Measurements from ENCODE around the gene KDSR. TPM values are rescaled to one million over a fixed set of nuclear protein-coding genes. Genes with fewer than 3 reads are reported as not detected.

The KDSR gene
- total and polyA plus RNA-seq, 2 of the 13 experiments (the other 11 are each of a cell fraction or from before 2014, with no cell fraction given), result 10.4 to 20.9 TPM

DNA sequence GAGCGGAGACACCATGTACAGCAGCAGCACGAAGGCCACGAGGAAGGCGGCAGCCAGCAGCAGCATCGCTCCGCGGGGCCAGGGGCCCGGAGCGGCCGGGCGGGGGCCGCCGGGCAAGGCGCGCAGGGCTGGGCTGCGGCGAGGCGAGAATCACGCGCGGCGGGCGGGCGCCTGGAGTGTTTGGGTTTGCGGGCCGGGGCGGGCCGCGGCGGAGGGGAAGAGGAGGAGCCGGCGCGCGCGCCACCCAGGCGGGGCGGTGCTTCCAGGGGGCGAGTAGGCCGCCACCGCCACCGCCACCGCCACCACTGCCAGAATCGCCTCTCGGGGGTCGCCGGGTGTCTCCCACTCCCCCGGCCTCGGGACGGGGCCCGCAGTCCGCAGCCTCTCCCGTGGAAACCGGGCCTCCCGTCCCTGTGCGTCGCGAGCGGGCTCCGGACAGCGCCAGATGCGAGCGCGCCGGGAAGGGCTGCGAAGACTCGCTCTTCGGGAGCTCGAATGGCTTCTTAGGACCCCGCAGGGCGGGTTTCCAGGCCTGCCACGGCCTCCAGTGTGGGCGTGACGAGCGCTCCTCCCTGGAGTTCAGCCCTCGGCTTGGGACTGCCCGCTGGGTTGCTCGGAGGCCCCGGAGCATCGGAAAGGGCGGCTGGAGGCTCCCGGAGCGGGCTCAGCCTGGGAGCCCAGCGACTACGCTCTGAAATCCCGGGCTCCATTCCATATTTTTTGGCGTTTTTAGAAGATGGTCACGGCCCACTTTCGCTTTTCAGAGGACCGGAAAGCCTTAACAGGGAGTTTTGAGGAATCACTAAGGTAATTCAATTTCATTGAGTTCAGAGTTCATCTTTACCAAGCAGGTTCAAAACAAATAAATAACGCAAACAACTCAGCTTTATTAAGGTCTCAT, at the start of gene KDSR (continued):
- TF ChIP-seq RFX3 (CRISPR knock-in tag; IDR thresholded peaks at IDR 0.05) (no peak), ARNT (IDR thresholded peaks at IDR 0.05) (no peak), CCAR2 (optimal IDR thresholded peaks at IDR 0.05; ENCODE audit: low read depth, low read length) (peak; percentile 95), IKZF5 (CRISPR knock-in tag; IDR thresholded peaks at IDR 0.05) (peak; percentile 81; the same call in 1 of the 2 replicates), ZNF343 (CRISPR knock-in tag; IDR thresholded peaks at IDR 0.05) (no peak), ZNF577 (CRISPR knock-in tag; IDR thresholded peaks at IDR 0.05; ENCODE audit: borderline replicate concordance, low read depth) (no peak), RFX5 (IDR thresholded peaks at IDR 0.05; ENCODE audit: low read depth, low read length) (no peak; the same call in 1 of the 2 replicates), DR1 (CRISPR knock-in tag; IDR thresholded peaks at IDR 0.05) (peak; percentile 40), PATZ1 (CRISPR knock-in tag; IDR thresholded peaks at IDR 0.05) (peak; percentile 12; the same call in 1 of the 2 replicates), CREM (IDR thresholded peaks at IDR 0.05) (peak; percentile 69), CREM (CRISPR knock-in tag; IDR thresholded peaks at IDR 0.05) (no peak; the same call in 1 of the 2 replicates), SAP130 (CRISPR knock-in tag; IDR thresholded peaks at IDR 0.05; ENCODE audit: low read depth) (peak; percentile 79), SMAD3 (CRISPR knock-in tag; IDR thresholded peaks at IDR 0.05) (peak; percentile 76), SP4 (CRISPR knock-in tag; IDR thresholded peaks at IDR 0.05) (peak; percentile 78), JARID2 (CRISPR knock-in tag; IDR thresholded peaks at IDR 0.05; ENCODE audit: insufficient replicate concordance) (no peak), TARDBP (CRISPR knock-in tag; IDR thresholded peaks at IDR 0.05) (peak; percentile 84; the same call in 1 of the 2 replicates), KLF13 (CRISPR knock-in tag; IDR thresholded peaks at IDR 0.05) (peak; percentile 75; the same call in 1 of the 2 replicates), ZNF878 (CRISPR knock-in tag; IDR thresholded peaks at IDR 0.05) (peak; percentile 45; the same call in 1 of the 2 replicates), FOXO1 (CRISPR knock-in tag; IDR thresholded peaks at IDR 0.05) (peak; percentile 8; the same call in 1 of the 2 replicates), SIN3A (IDR thresholded peaks at IDR 0.05; ENCODE audit: borderline replicate concordance, low read depth, low read length) (0 out of 2 replicates have a peak, but pooled peaks have one; percentile 49), HCFC1 (IDR thresholded peaks at IDR 0.05; ENCODE audit: low read depth, low read length) (peak; percentile 57), AHR (CRISPR knock-in tag; IDR thresholded peaks at IDR 0.05) (no peak)
- TF ChIP-seq, protein P1, sequence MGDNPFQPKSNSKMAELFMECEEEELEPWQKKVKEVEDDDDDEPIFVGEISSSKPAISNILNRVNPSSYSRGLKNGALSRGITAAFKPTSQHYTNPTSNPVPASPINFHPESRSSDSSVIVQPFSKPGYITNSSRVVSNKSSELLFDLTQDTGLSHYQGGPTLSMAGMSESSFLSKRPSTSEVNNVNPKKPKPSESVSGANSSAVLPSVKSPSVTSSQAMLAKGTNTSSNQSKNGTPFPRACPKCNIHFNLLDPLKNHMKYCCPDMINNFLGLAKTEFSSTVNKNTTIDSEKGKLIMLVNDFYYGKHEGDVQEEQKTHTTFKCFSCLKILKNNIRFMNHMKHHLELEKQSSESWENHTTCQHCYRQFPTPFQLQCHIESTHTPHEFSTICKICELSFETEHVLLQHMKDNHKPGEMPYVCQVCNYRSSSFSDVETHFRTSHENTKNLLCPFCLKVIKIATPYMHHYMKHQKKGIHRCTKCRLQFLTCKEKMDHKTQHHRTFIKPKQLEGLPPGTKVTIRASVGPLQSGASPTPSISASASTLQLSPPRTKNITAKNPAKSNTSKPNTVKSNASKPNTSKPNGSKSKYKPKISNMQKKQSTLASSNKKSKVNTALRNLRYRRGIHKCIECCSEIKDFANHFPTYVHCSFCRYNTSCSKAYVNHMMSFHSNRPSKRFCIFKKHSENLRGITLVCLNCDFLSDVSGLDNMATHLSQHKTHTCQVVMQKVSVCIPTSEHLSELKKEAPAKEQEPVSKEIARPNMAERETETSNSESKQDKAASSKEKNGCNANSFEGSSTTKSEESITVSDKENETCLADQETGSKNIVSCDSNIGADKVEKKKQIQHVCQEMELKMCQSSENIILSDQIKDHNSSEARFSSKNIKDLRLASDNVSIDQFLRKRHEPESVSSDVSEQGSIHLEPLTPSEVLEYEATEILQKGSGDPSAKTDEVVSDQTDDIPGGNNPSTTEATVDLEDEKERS (CRISPR knock-in tag; IDR thresholded peaks at IDR 0.05), result peak; percentile 78
- TF ChIP-seq, protein P2, sequence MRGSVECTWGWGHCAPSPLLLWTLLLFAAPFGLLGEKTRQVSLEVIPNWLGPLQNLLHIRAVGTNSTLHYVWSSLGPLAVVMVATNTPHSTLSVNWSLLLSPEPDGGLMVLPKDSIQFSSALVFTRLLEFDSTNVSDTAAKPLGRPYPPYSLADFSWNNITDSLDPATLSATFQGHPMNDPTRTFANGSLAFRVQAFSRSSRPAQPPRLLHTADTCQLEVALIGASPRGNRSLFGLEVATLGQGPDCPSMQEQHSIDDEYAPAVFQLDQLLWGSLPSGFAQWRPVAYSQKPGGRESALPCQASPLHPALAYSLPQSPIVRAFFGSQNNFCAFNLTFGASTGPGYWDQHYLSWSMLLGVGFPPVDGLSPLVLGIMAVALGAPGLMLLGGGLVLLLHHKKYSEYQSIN (CRISPR knock-in tag; IDR thresholded peaks at IDR 0.05; ENCODE audit: borderline replicate concordance), result no peak

Data from HepG2 (cell line).